CD14-positive monocyte (primary cell): ENCODE measurements around the gene ANTXR2. TPM values are rescaled to one million over a fixed set of nuclear protein-coding genes. Genes with fewer than 3 reads are reported as not detected.

Source experiments
- DNase-seq, 3 donors: peaks; one replicate each; pipeline ENCODE4 v3.0.0-alpha.2; 2011 to 2022
- H2AFZ ChIP-seq: 2 replicates; pipeline ENCODE4 v1.6.0; 2012; ENCODE audit warnings: mild to moderate bottlenecking, low read depth, low read length, inconsistent platforms; ENCODE audit not compliant: insufficient read depth, poor library complexity, severe bottlenecking
- H3K27ac ChIP-seq, 2 donors: 1 replicate in 1 of 2; 2 replicates in 1 of 2; pipeline ENCODE4 v1.5.1; 2012 to 2013; ENCODE audit warnings: low read length in 2 of 2, control low read depth in 1 of 2, inconsistent platforms in 1 of 2, low read depth in 1 of 2, mild to moderate bottlenecking in 1 of 2
- H3K27me3 ChIP-seq, 2 donors: one replicate each; pipeline versions ENCODE4 v1.6.0 to v1.6.1; 2011 to 2013; ENCODE audit warnings: low read length in 2 of 2; ENCODE audit not compliant: control insufficient read depth in 2 of 2, insufficient read depth in 2 of 2
- H3K36me3 ChIP-seq, 2 donors: replicated peaks in 1 of 2; 1 replicate in 1 of 2; 2 replicates in 1 of 2; pipeline versions ENCODE4 v1.5.1 to v1.6.1; 2012 to 2013; ENCODE audit warnings: low read length in 2 of 2, control low read depth in 1 of 2, inconsistent platforms in 1 of 2, mild to moderate bottlenecking in 1 of 2; ENCODE audit not compliant: insufficient read depth in 2 of 2, control insufficient read depth in 1 of 2
- H3K4me1 ChIP-seq, 2 donors: 1 replicate in 1 of 2; 2 replicates in 1 of 2; pipeline versions ENCODE4 v1.5.1 to v1.6.1; 2012 to 2013; ENCODE audit warnings: low read length in 2 of 2, control low read depth in 1 of 2, inconsistent platforms in 1 of 2, mild to moderate bottlenecking in 1 of 2, moderate library complexity in 1 of 2; ENCODE audit not compliant: insufficient read depth in 2 of 2, control insufficient read depth in 1 of 2
- H3K4me2 ChIP-seq: replicated peaks from 2 replicates; pipeline ENCODE3; 2012; ENCODE audit warnings: low read length, moderate library complexity, mild to moderate bottlenecking; ENCODE audit not compliant: poor library complexity, severe bottlenecking; ENCODE audit errors: extremely low read depth
- H3K4me3 ChIP-seq, 3 experiments: fragments of 200-600 bp in 1 of 3; sonication (generic) in 1 of 3; replicated peaks in 1 of 3; 1 replicate in 2 of 3; 2 replicates in 1 of 3; pipeline ENCODE4 v1.5.1; 2011 to 2013; ENCODE audit warnings: low read length in 3 of 3, mild to moderate bottlenecking in 3 of 3, control low read depth in 2 of 3, low read depth in 2 of 3, inconsistent platforms in 1 of 3, moderate library complexity in 1 of 3
- H3K79me2 ChIP-seq: 2 replicates; pipeline ENCODE4 v1.6.0; 2012; ENCODE audit warnings: mild to moderate bottlenecking, control low read depth, inconsistent platforms, low read length, moderate library complexity; ENCODE audit not compliant: insufficient read depth
- H3K9ac ChIP-seq: 2 replicates; pipeline ENCODE4 v1.6.0; 2017; ENCODE audit warnings: low read length, mild to moderate bottlenecking; ENCODE audit not compliant: insufficient read depth, poor library complexity, severe bottlenecking
- H3K9me3 ChIP-seq, 2 donors: replicated peaks in 1 of 2; 1 replicate in 1 of 2; 2 replicates in 1 of 2; pipeline versions ENCODE4 v1.5.1 to v1.6.1; 2012 to 2013; ENCODE audit warnings: low read length in 2 of 2, control low read depth in 1 of 2; ENCODE audit not compliant: control insufficient read depth in 1 of 2, insufficient read depth in 1 of 2
- H4K20me1 ChIP-seq: 2 replicates; pipeline ENCODE4 v1.6.0; 2012; ENCODE audit warnings: mild to moderate bottlenecking, low read length, control low read depth, moderate library complexity; ENCODE audit not compliant: insufficient read depth
- H3K27ac Mint-ChIP-seq, 7 donors: one replicate each; pipeline ENCODE4 v1.8.0; 2020; ENCODE audit warnings: mild to moderate bottlenecking in 7 of 7, mixed read lengths in 7 of 7, moderate library complexity in 6 of 7, inconsistent platforms in 2 of 7
- H3K27me3 Mint-ChIP-seq, 3 donors: one replicate each; pipeline ENCODE4 v1.8.0; 2021 to 2022; ENCODE audit warnings: low read depth in 3 of 3, mild to moderate bottlenecking in 3 of 3, mixed read lengths in 3 of 3, moderate library complexity in 3 of 3, inconsistent platforms in 1 of 3
- H3K36me3 Mint-ChIP-seq, 2 donors: one replicate each; pipeline ENCODE4 v1.8.0; 2020; ENCODE audit warnings: mixed read lengths in 2 of 2, inconsistent platforms in 1 of 2, mild to moderate bottlenecking in 1 of 2
- H3K4me1 Mint-ChIP-seq: one replicate; pipeline ENCODE4 v1.8.0; 2020; ENCODE audit warnings: mild to moderate bottlenecking, mixed read lengths
- H3K4me3 Mint-ChIP-seq, 2 donors: one replicate each; pipeline ENCODE4 v1.8.0; 2020; ENCODE audit warnings: mild to moderate bottlenecking in 2 of 2, mixed read lengths in 2 of 2, moderate library complexity in 1 of 2
- H3K9me3 Mint-ChIP-seq, 7 donors: one replicate each; pipeline ENCODE4 v1.8.0; 2020 to 2022; ENCODE audit warnings: mixed read lengths in 7 of 7, mild to moderate bottlenecking in 6 of 7, moderate library complexity in 6 of 7, inconsistent platforms in 2 of 7
- CTCF ChIP-seq: fragments of 200-600 bp; IDR thresholded peaks from one replicate; pipeline ENCODE4 v1.8.0; 2022; ENCODE audit warnings: antibody characterized with exemption, mild to moderate bottlenecking
- intact Hi-C, 2 donors: fragments of 100-400 bp; cut with micrococcal nuclease; formaldehyde crosslinking; loops; one replicate each; pipeline versions ENCODE4 v1.15.0 to v1.15.1; 2023
- polyA plus RNA-seq, 3 donors: library from polyadenylated mRNA; depleted of rRNA in 1 of 3; unstranded in 2 of 3; stranded (reverse) in 1 of 3; fragments of 300-500 nt in 2 of 3; fragments of >200 nt in 1 of 3; fragmentation: Illumina TruSeq in 2 of 3; gene quantifications; 1 replicate in 2 of 3; 2 replicates in 1 of 3; pipeline ENCODE4 v1.2.3, GENCODE V29; 2012 to 2021

The ANTXR2 gene
- polyA plus RNA-seq, 3 donors: 15.4 to 69.6 (median 59.2) TPM

- Mint-ChIP-seq H3K9me3 (peaks cover 0 to 4% (median 1%) of the 10 kb centered on the region in 7 donors), H3K27ac (peak overlapping the region; percentile 51 to 98 (median 69)), H3K4me1 (peaks cover 76% of the 10 kb centered on the region), H3K36me3 (peaks cover 5 to 6% of the 10 kb centered on the region in 2 donors), H3K4me3 (no peak overlapping the region), H3K27me3 (peaks cover 1 to 4% (median 2%) of the 10 kb centered on the region in 3 donors)
- intact Hi-C loops: loop anchor here in 1 of 2 donors (5.0 kb wide), 1 partner anchor 66 kb away; no protein-coding TSS in a partner anchor
- no peak overlapping the region for H2AFZ ChIP-seq
- peaks cover 3% of the 10 kb centered on the region for H4K20me1 ChIP-seq
- no peaks in the 10 kb centered on the region for H3K9me3 ChIP-seq
- H3K27me3 ChIP-seq: no peaks in the 10 kb centered on the region
- H3K36me3 ChIP-seq: no peaks in the 10 kb centered on the region
- H3K79me2 ChIP-seq: peaks cover 20% of the 10 kb centered on the region
- no peak for TF ChIP-seq CTCF
- H3K4me2 ChIP-seq: no peak overlapping the region
- no peak overlapping the region for H3K9ac ChIP-seq
- peaks cover 70 to 71% of the 10 kb centered on the region in 2 donors for H3K4me1 ChIP-seq
- peak overlapping the region in 1 of 2 donors; percentile 62 for H3K27ac ChIP-seq
- DNase-seq: peak in 2 of 3 donors; percentile 51 to 77
- peak overlapping the region in 1 of 3 experiments; percentile 8 for H3K4me3 ChIP-seq
Observed at GRCh38 chr4:80076681-80077080, 3.7 kb upstream of the ANTXR2 start.

- Histone ChIP-seq H2AFZ (no peak overlapping the region), H3K27me3 (no peaks in the 10 kb centered on the region), H3K27ac (peak overlapping the region in 1 of 2 donors; percentile 62), H3K4me3 (no peak overlapping the region), H3K79me2 (peaks cover 26% of the 10 kb centered on the region), H3K4me2 (no peak overlapping the region), H3K4me1 (peaks cover 74 to 75% of the 10 kb centered on the region in 2 donors), H3K36me3 (no peaks in the 10 kb centered on the region), H3K9me3 (no peaks in the 10 kb centered on the region), H4K20me1 (peaks cover 3% of the 10 kb centered on the region), H3K9ac (no peak overlapping the region)
- no peak for TF ChIP-seq CTCF
- intact Hi-C loops: loop anchor here in 1 of 2 donors (5.0 kb wide), 1 partner anchor 66 kb away; no protein-coding TSS in a partner anchor
- Mint-ChIP-seq H3K9me3 (peaks cover 0 to 4% (median 0%) of the 10 kb centered on the region in 7 donors), H3K4me1 (peaks cover 79% of the 10 kb centered on the region), H3K27ac (peak overlapping the region; percentile 51 to 98 (median 76)), H3K36me3 (peaks cover 2 to 9% of the 10 kb centered on the region in 2 donors), H3K27me3 (peaks cover 0 to 2% (median under 1%) of the 10 kb centered on the region in 3 donors), H3K4me3 (no peak overlapping the region)
- DNase-seq: peak in 2 of 3 donors; percentile 56 to 78
Observed at GRCh38 chr4:80075995-80076675, 3.1 kb upstream of the ANTXR2 start.
